Activated naive CD4-positive, alpha-beta T cell treated with anti-CD3 and anti-CD28 coated beads, Interleukin-2, amount 50 U/mL, for 24 hours (primary cell): ENCODE results near the gene LYPD3.
"Not testable (repeated sequence)": the region's sequence is repeated elsewhere in the genome, so short reads cannot be mapped to it uniquely, and the experiment has no call there.

Experiments used
- H3K27ac Mint-ChIP-seq: one replicate; pipeline ENCODE4 v1.8.0; 2021; ENCODE audit warnings: mild to moderate bottlenecking, mixed read lengths
- H3K27me3 Mint-ChIP-seq: one replicate; pipeline ENCODE4 v1.8.0; 2021; ENCODE audit warnings: mixed read lengths
- H3K36me3 Mint-ChIP-seq: one replicate; pipeline ENCODE4 v1.8.0; 2021; ENCODE audit warnings: mixed read lengths
- H3K4me1 Mint-ChIP-seq: one replicate; pipeline ENCODE4 v1.8.0; 2021; ENCODE audit warnings: mixed read lengths
- H3K4me3 Mint-ChIP-seq: one replicate; pipeline ENCODE4 v1.8.0; 2021; ENCODE audit warnings: mild to moderate bottlenecking, mixed read lengths
- H3K9me3 Mint-ChIP-seq: one replicate; pipeline ENCODE4 v1.8.0; 2021; ENCODE audit warnings: mixed read lengths

Gene LYPD3

DNA sequence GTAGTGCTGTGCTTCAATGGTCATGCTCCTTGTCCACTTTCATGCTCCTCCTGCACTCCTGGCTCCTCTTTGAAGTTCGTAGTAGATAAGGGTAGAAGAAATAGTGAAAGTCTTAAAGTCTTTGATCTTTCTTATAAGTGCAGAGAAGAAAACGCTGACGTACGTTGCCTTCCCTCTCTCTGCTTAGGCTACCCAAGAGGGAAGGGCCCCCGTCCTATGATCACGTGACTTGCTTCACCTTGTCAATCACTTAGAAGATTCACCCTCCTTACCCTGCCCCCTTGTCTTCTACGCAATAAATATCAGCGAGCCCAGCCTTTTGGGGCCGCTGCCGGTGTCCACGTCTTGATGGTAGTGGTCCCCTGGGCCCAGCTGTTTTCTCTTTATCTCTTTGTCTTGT, 28.1 kb downstream of the LYPD3 start:
- Mint-ChIP-seq H3K4me1 (peaks cover 70% of the 10 kb centered on the region), H3K27ac (peak overlapping the region; percentile 41), H3K4me3 (peak overlapping the region; percentile 19)
- H3K36me3 Mint-ChIP-seq, H3K9me3 Mint-ChIP-seq, H3K27me3 Mint-ChIP-seq: not testable (repeated sequence)

DNA sequence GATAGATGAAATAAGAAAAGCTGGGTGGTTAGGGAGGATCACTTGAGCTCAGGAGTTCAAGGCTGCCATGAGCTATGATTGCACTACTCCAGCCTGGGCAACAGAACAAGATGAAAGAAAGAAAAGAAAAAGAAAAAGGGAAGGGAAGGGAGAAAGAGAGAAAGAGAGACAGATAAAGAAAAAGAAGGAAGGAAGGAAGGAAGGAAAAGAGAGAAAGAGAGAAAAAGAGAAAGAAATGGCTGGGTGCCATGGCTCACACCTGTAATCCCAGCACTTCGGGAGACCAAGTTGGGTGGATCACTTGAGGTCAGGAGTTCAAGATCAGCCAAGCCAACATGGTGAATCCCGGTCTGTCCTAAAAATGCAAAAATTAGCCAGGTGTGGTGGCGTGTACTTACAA, 29.6 kb downstream of the LYPD3 start:
- H3K4me3 Mint-ChIP-seq = no peak overlapping the region
- H3K9me3 Mint-ChIP-seq = no peaks in the 10 kb centered on the region
- H3K36me3 Mint-ChIP-seq = peaks cover 1% of the 10 kb centered on the region
- peaks cover 65% of the 10 kb centered on the region for H3K4me1 Mint-ChIP-seq
- H3K27me3 Mint-ChIP-seq = no peaks in the 10 kb centered on the region
- H3K27ac Mint-ChIP-seq = peak overlapping the region; percentile 18

DNA sequence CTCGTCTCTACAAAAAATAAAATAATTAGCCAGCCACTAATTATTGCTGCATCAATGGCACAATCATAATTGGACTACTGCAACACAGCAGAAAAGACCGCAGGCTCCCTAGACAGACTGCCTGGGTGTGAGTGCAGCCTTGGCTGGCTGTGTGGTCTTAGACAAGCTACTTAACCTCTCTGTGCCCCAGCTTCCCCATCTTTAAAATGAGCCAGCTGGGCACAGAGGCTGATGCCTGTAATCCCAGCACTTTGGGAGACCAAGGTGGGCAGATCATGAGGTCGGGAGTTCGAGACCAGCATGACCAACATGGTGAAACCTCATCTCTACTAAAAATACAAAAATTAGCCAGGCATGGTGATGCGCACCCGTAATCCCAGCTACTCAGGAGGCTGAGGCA, 31.7 kb downstream of the LYPD3 start:
- Mint-ChIP-seq H3K27me3 (no peaks in the 10 kb centered on the region), H3K4me1 (peaks cover 51% of the 10 kb centered on the region), H3K4me3 (no peak overlapping the region), H3K36me3 (peaks cover 1% of the 10 kb centered on the region), H3K9me3 (no peaks in the 10 kb centered on the region), H3K27ac (no peak overlapping the region)

DNA sequence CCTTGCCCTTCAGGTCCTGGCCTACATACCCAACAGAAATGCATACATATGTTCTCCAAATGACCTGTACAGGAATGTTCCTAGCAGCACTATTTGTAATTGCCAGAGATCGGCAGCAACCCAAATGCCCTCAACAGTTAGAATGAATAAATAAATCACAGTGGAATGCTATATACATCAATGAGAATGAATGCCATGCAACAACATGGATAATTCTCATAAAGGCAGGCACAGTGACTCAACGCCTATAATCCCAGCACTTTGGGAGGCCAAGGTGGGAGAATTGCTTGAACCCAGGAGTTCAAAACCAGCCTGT, 32.1 kb downstream of the LYPD3 start:
- peaks cover 47% of the 10 kb centered on the region for H3K4me1 Mint-ChIP-seq
- H3K4me3 Mint-ChIP-seq = no peak overlapping the region
- H3K27me3 Mint-ChIP-seq = no peaks in the 10 kb centered on the region
- H3K36me3 Mint-ChIP-seq = peaks cover 1% of the 10 kb centered on the region
- no peaks in the 10 kb centered on the region for H3K9me3 Mint-ChIP-seq
- no peak overlapping the region for H3K27ac Mint-ChIP-seq

DNA sequence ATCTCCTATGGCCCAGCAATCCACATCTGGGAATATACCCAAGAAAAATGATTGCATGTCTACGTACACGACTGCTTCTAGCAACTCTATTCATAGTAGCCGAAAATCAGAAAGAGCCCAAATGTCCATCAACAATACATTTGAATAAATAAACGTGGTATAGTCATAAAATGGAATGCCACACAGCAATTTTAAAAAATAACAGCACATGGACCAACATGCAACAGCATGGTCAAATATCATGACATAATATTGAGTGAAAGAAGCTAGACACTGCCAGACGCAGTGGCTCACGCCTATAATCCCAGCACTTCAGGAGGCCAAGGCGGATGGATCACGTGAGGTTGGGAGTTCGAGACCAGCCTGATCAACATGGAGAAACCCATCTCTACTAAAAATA, 34.4 kb downstream of the LYPD3 start:
- peaks cover 24% of the 10 kb centered on the region for H3K4me1 Mint-ChIP-seq
- H3K27me3 Mint-ChIP-seq = no peaks in the 10 kb centered on the region
- no peak overlapping the region for H3K4me3 Mint-ChIP-seq
- no peaks in the 10 kb centered on the region for H3K9me3 Mint-ChIP-seq
- H3K36me3 Mint-ChIP-seq = peaks cover 1% of the 10 kb centered on the region
- H3K27ac Mint-ChIP-seq = peak overlapping the region; percentile 23

DNA sequence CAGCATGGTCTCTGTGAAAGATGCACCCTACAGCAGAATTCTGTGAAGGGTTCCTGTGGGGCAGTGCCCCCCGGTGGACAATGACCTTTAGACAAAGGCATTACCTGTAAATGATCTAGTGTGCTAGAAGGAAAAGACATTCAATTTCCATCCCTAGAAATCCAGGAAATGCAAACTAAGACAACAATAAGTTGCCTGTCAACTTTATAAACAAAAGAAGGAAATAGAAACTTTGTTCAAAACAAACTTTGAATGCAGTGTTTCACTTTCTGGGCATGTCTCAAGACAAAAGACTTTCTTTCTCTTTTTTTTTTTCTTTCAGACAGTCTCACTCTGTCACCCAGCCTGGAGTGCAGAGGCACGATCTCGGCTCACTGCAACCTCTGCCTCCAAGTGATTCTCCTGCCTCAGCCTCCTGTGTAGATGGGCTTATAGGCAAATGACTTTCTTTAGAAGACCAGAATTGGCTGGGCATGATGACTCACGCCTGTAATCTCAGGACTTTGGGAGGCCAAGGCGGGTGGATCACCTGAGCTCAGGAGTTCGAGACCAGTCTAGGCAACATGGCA, 35.2 kb downstream of the LYPD3 start:
- Mint-ChIP-seq H3K27me3 (no peaks in the 10 kb centered on the region), H3K9me3 (no peaks in the 10 kb centered on the region), H3K27ac (no peak overlapping the region), H3K4me1 (peaks cover 24% of the 10 kb centered on the region), H3K36me3 (peaks cover 1% of the 10 kb centered on the region), H3K4me3 (no peak overlapping the region)

DNA sequence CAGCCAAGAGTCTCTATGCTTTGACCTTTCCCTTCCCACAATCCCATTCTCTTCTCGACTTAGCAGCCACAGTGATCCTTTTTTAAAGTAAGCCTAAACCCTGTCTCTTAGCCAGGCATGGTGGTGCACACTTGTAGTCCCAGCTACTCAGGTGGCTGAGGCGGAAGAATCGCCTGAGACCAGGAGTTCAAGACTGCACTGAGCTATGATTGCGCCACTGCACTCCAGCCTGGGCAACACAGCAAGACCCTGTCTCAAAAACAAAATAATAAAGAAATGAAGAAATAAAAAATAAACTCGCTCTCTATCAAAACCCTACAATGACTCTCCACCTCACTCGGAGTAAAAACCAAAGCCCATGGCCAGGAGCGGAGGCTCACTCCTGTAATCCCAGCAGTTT, 36.0 kb downstream of the LYPD3 start:
- Mint-ChIP-seq H3K27me3 (no peaks in the 10 kb centered on the region), H3K9me3 (no peaks in the 10 kb centered on the region), H3K36me3 (no peaks in the 10 kb centered on the region), H3K27ac (no peak overlapping the region), H3K4me1 (peaks cover 28% of the 10 kb centered on the region), H3K4me3 (no peak overlapping the region)

DNA sequence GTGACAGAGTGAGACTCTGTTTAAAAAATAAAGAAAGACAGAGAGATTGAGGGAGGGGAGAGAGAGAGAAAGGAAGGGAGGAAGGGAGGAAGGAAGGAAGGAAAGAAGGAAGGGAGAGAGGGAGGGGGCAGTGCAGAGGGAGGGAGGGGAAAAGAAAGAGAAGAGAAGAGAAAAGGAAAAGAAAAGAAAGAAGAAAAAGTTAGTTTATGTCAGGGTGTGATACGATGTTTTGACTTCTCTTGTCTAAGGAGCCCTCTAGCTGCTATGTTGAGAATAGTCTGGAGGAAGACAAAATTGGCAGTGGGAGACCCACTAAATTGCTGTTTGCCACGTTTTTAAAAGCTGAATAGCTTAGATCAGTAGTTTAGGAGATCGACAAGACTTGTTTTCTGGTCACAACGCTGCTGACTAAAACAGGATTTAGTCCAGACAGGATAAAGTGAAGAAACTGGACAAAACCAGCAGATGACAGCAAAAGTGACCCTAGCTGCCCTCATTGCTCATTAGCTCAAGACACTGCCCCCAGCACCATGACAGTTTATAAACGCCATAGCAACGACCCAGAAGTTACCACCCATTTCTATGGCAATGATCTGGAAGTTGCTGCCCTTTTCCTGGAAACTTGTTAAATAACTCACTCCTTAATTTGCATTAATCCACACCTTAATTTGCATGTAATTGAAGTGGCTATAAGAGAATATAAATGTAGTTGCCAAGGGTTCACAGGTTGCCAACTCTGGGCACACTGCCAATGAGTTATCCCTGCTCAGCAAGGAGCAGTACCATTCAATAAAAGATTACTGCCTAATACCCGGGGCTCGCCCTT, 39.6 kb downstream of the LYPD3 start:
- H3K4me1 Mint-ChIP-seq = peaks cover 16% of the 10 kb centered on the region
- H3K27ac Mint-ChIP-seq = no peak overlapping the region
- H3K27me3 Mint-ChIP-seq = no peaks in the 10 kb centered on the region
- no peaks in the 10 kb centered on the region for H3K36me3 Mint-ChIP-seq
- H3K9me3 Mint-ChIP-seq = no peaks in the 10 kb centered on the region
- no peak overlapping the region for H3K4me3 Mint-ChIP-seq

DNA sequence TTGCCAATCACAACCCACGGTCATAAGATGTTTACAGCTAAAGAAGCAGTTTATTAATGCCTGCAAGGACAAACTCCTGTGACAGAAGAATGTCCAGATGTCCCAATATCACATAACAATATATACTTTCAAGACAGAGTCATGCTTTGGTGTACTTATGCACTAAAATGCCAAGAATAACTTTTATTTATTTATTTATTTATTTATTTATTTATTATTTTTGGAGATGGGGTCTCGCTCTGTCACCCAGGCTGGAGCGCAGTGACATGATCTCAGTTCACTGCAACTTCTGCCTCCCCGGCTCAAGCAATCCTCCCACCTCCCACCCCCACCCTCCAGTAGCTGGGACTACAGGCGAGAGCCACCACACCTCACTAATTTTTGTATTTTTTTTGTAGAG, 41.6 kb downstream of the LYPD3 start:
- Mint-ChIP-seq H3K27me3 (no peaks in the 10 kb centered on the region), H3K4me3 (no peak overlapping the region), H3K9me3 (no peaks in the 10 kb centered on the region), H3K4me1 (peaks cover 11% of the 10 kb centered on the region), H3K36me3 (no peaks in the 10 kb centered on the region), H3K27ac (no peak overlapping the region)

DNA sequence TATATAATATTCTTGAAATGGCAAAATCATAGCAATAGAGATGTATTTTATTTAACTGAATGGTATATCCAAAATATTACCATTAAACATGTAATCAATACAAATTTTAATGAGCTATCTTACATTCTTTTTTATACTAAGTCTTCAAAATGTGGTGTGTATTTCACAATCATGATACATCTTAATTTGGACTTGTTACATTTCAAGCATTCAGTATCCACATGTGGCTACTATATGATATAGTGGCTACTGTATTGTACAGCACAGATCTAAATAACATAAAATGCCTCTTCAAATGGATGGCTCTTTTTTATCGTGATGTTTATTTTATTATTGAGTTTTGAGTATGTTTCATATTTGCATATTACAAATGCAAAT, 42.7 kb downstream of the LYPD3 start:
- no peaks in the 10 kb centered on the region for H3K27me3 Mint-ChIP-seq
- H3K27ac Mint-ChIP-seq = no peak overlapping the region
- no peaks in the 10 kb centered on the region for H3K9me3 Mint-ChIP-seq
- H3K4me3 Mint-ChIP-seq = no peak overlapping the region
- no peaks in the 10 kb centered on the region for H3K36me3 Mint-ChIP-seq
- peaks cover 11% of the 10 kb centered on the region for H3K4me1 Mint-ChIP-seq

DNA sequence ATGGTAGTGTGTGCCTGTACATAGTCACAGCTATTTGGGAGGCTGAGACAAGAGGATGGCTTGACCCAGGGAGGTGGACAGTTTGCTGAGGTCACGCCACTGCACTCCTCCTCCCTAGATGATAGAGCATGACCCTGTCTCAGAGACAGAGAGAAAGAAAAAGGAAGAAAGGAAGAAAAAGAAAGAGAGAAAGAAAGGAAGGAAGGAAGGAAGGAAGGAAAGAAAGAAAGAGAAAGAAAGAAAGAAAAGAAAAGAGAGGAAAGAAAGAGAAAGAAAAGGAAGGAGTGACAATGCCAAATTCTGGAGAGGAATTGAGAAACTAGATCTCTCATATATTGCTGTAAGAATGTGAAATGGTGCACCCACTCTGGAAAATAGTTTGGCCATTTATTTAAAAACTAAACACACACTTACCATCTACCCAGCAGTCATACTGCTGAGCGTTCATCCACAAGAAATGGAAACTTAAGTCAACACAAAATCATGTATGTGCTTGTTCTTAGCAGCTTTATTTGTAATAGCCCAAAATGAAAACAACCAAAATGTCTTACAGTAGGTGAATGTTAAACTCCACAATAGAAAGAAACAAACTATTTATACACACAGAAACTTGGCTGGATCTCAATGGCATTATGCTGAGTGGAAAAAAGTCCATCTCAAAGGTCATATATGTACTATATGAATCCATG, 43.3 kb downstream of the LYPD3 start:
- H3K4me1 Mint-ChIP-seq = peaks cover 11% of the 10 kb centered on the region
- H3K27me3 Mint-ChIP-seq = no peaks in the 10 kb centered on the region
- no peak overlapping the region for H3K4me3 Mint-ChIP-seq
- H3K36me3 Mint-ChIP-seq = no peaks in the 10 kb centered on the region
- no peaks in the 10 kb centered on the region for H3K9me3 Mint-ChIP-seq
- no peak overlapping the region for H3K27ac Mint-ChIP-seq

DNA sequence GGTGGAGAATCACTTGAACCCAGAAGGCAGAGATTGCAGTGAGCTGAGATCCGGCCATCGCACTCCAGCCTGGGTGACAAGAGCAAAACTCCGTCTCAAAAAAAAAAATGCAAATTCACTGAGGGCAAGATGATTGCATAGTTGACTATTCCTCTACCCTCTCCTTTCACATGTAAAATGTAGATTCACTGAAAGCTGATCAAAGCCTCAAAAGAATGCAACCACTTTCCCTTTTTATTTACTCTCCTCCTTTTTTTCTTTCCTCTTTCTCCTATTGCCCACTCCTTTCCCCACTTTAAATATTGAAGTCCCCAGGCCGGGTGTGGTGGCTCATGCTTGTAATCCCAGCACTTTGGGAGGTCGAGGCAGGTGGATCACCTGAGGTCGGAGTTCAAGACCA, 44.5 kb downstream of the LYPD3 start:
- H3K27ac Mint-ChIP-seq = no peak overlapping the region
- H3K27me3 Mint-ChIP-seq = no peaks in the 10 kb centered on the region
- H3K9me3 Mint-ChIP-seq = no peaks in the 10 kb centered on the region
- peaks cover 11% of the 10 kb centered on the region for H3K4me1 Mint-ChIP-seq
- no peak overlapping the region for H3K4me3 Mint-ChIP-seq
- peaks cover 1% of the 10 kb centered on the region for H3K36me3 Mint-ChIP-seq

DNA sequence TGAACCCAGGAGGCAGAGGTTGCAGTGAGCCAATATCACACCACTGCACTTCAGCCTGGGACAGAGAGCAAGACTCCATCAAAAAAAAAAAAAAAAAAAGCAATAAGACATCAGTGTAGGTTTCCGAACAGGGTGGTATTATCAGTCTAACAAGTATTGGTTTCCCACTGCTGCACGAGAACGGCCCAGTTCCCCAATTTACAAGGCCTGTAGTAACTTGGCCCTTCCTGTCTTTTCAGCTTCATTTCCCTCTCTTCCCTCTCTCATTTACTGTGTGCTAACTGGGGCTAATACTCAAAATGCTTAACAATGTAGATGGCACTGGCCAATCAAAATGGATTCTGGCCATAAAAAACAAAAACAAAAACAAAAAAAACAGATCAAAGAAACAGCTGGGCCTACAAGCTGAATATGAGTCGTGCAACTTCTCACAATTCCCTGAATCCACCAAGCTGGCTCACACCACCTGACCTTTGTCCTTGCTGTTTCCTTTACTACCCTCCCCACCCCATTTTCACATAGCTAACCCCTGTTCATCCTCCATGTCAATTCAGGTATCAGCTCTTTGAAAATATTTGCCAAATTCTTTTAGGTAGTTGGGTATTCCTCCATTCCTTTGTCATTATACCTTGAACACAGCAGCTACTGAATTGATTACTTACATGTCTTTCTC, 48.3 kb downstream of the LYPD3 start:
- Mint-ChIP-seq H3K4me3 (no peak overlapping the region), H3K27me3 (no peaks in the 10 kb centered on the region), H3K9me3 (no peaks in the 10 kb centered on the region), H3K27ac (no peak overlapping the region), H3K36me3 (peaks cover 1% of the 10 kb centered on the region), H3K4me1 (no peaks in the 10 kb centered on the region)

DNA sequence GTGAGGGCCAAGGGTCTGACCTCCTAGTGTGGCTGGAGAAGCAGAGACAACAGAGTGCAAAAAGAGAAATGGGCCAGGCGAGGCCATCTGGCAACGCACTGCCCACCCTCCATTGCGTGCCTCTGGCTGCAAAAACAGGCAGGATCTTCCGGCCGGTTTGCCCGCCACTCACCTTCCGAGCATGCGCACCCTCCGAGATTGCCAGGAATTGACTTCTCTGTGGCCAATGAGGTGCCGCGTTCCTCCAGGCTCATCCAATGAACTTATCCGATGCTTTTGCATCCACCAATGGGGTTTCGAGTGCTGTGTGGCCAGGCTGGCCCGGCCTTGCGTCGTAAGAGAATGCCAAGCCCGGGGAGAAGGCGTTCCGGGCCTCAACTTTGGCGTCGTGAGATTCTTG, 50.9 kb downstream of the LYPD3 start, which contains the start of gene TEX101:
TSS of gene TEX101 (plus strand) at position 337 of the 400 bp plus-strand sequence. CDS start 1,030 bp downstream, outside the sequence.
- no peaks in the 10 kb centered on the region for H3K9me3 Mint-ChIP-seq
- H3K4me1 Mint-ChIP-seq = no peaks in the 10 kb centered on the region
- peaks cover 1% of the 10 kb centered on the region for H3K36me3 Mint-ChIP-seq
- H3K27me3 Mint-ChIP-seq = no peaks in the 10 kb centered on the region
- H3K27ac Mint-ChIP-seq = no peak within 1 kb of the TSS
- no peak within 1 kb of the TSS for H3K4me3 Mint-ChIP-seq

DNA sequence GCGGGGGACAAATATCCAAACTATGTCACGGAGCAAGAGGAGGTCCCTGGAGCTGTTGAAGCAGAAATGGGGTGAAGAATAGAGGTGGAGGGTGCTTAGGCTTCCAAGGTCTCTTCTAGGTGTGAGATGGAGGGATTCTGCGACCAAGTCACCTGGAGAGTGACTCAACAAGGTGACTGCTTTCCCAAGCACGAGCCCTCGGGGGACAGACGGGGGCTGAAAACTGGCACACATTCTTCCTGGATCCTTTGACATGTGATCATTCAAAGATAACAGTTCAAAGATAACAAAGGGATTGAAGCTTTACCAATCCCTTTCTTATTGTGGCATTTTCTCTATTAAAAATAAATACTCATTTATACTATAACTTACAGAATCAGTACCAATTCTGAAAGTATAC, 53.0 kb downstream of the LYPD3 start:
- no peak overlapping the region for H3K4me3 Mint-ChIP-seq
- H3K9me3 Mint-ChIP-seq = no peaks in the 10 kb centered on the region
- no peak overlapping the region for H3K27ac Mint-ChIP-seq
- no peaks in the 10 kb centered on the region for H3K4me1 Mint-ChIP-seq
- peaks cover 1% of the 10 kb centered on the region for H3K36me3 Mint-ChIP-seq
- no peaks in the 10 kb centered on the region for H3K27me3 Mint-ChIP-seq
